HepG2 (cell line): ENCODE measurements around the gene BST1. TPM values are rescaled to one million over a fixed set of nuclear protein-coding genes. Genes with fewer than 3 reads are reported as not detected.

Experiments used
- ATAC-seq: fragments of 200-7000 bp; cut with Tn5 transposase; 3 replicates; pipeline ENCODE4 v1.9.1; 2020; ENCODE audit warnings: mild to moderate bottlenecking, moderate library complexity
- BruUV-seq: library from RNA; stranded (reverse); fragments of 400-500 nt; replicated peaks from 2 replicates; lab custom pipeline; 2021; lab: Mats Ljungman, UMichigan
- CTCF ChIA-PET: fragments of 300-600 bp; formaldehyde crosslinking; extraction: SDS; loops from one replicate; lab custom pipeline; 2021; ENCODE audit warnings: low total read pairs, inconsistent platforms, low intra/inter-chr PET ratio; lab: Yijun Ruan, JAX
- POLR2A ChIA-PET: fragments of 350-600 bp; sonication (Branson Sonifier 250); formaldehyde crosslinking; loops from one replicate; lab custom pipeline; 2020; ENCODE audit warnings: antibody characterized with exemption, inconsistent platforms; lab: Yijun Ruan, JAX
- DNase-seq: peaks from one replicate; pipeline ENCODE4 v3.0.0-alpha.2; 2015; ENCODE audit warnings: low spot score
- FAIRE-seq: peaks from 3 replicates; lab custom pipeline; 2011; peaks lifted over from hg19 to GRCh38; lab: Jason Lieb, UNC
- H2AFZ ChIP-seq: one replicate; pipeline ENCODE4 v1.6.1; 2011; ENCODE audit warnings: low read length, inconsistent platforms
- H3K27ac ChIP-seq: fragments of 300-600 bp; 3 replicates; pipeline ENCODE4 v1.8.0; 2011; ENCODE audit warnings: mixed run types, mild to moderate bottlenecking, mixed read lengths, low read length, inconsistent platforms; ENCODE audit not compliant: insufficient read depth; ENCODE audit errors: extremely low read length
- H3K27me3 ChIP-seq, 2 experiments: fragments of 200-600 bp in 1 of 2; 2 replicates in 1 of 2; 3 replicates in 1 of 2; pipeline versions ENCODE4 v1.6.0 to v1.8.0; 2011; ENCODE audit warnings: low read length in 2 of 2, mild to moderate bottlenecking in 2 of 2, moderate library complexity in 2 of 2, inconsistent platforms in 1 of 2; ENCODE audit not compliant: insufficient read depth in 2 of 2, control insufficient read depth in 1 of 2
- H3K36me3 ChIP-seq, 2 experiments: fragments of 200-600 bp in 1 of 2; replicated peaks in 1 of 2; 2 replicates in 1 of 2; 3 replicates in 1 of 2; pipeline versions ENCODE4 v1.5.1 to v1.8.0; 2011; ENCODE audit warnings: low read length in 2 of 2, inconsistent platforms in 1 of 2; ENCODE audit not compliant: insufficient read depth in 2 of 2, control insufficient read depth in 1 of 2
- H3K4me1 ChIP-seq: 2 replicates; pipeline ENCODE4 v1.5.1; 2012; ENCODE audit warnings: low read length, inconsistent platforms; ENCODE audit not compliant: insufficient read depth
- H3K4me2 ChIP-seq: 2 replicates; pipeline ENCODE4 v1.6.0; 2011; ENCODE audit warnings: low read depth, low read length, inconsistent platforms
- H3K4me3 ChIP-seq, 3 experiments: fragments of 200-600 bp in 1 of 3; sonication (generic), shearing (Covaris generic) in 1 of 3; replicated peaks in 1 of 3; 2 replicates each; pipeline ENCODE4 v1.5.1; 2011 to 2016; ENCODE audit warnings: low read length in 3 of 3, inconsistent platforms in 2 of 3, low read depth in 2 of 3, mild to moderate bottlenecking in 2 of 3, control low read depth in 1 of 3, mixed read lengths in 1 of 3; ENCODE audit not compliant: insufficient read depth in 1 of 3
- H3K79me2 ChIP-seq: one replicate; pipeline ENCODE4 v1.6.1; 2011; ENCODE audit warnings: low read length, inconsistent platforms; ENCODE audit not compliant: insufficient read depth
- H3K9ac ChIP-seq: 2 replicates; pipeline ENCODE4 v1.6.0; 2011; ENCODE audit warnings: mild to moderate bottlenecking, low read depth, low read length, inconsistent platforms; ENCODE audit not compliant: insufficient read depth
- H3K9me3 ChIP-seq: 2 replicates; pipeline ENCODE4 v1.5.1; 2012; ENCODE audit warnings: mild to moderate bottlenecking, low read length
- H4K20me1 ChIP-seq: 2 replicates; pipeline ENCODE4 v1.6.0; 2011; ENCODE audit warnings: inconsistent platforms, mild to moderate bottlenecking, low read length, moderate library complexity; ENCODE audit not compliant: insufficient read depth
- DR1 ChIP-seq: sonication (generic); formaldehyde crosslinking; IDR thresholded peaks from 2 replicates; pipeline ENCODE4 v1.8.0; 2021; ENCODE audit warnings: mild to moderate bottlenecking, missing genetic modification reagents, inconsistent platforms
- EHMT2 ChIP-seq: fragments of 200-600 bp; sonication (generic); IDR thresholded peaks from 2 replicates; pipeline ENCODE4 v1.7.0; 2017; ENCODE audit warnings: antibody characterized with exemption, low read depth, low read length, borderline replicate concordance
- PHF5A ChIP-seq: IDR thresholded peaks from one replicate; pipeline ENCODE4 v1.6.1; 2018; ENCODE audit warnings: low read depth, missing genetic modification reagents; ENCODE audit not compliant: unreplicated experiment
- SMAD9 ChIP-seq: sonication (generic); formaldehyde crosslinking; IDR thresholded peaks from 2 replicates; pipeline ENCODE4 v1.5.1; 2020; ENCODE audit warnings: mild to moderate bottlenecking, missing genetic modification reagents
- TCF12 ChIP-seq, 2 experiments: fragments of 450-650 bp in 1 of 2; sonication (generic) in 1 of 2; formaldehyde crosslinking in 1 of 2; IDR thresholded peaks; 2 replicates each; pipeline versions ENCODE4 v1.6.1 to v1.8.0; 2017 to 2022; ENCODE audit warnings: antibody characterized with exemption in 1 of 2, mild to moderate bottlenecking in 1 of 2, missing genetic modification reagents in 1 of 2, moderate library complexity in 1 of 2
- ZNF251 ChIP-seq: sonication (generic); formaldehyde crosslinking; IDR thresholded peaks from 2 replicates; pipeline ENCODE4 v1.9.0; 2021; ENCODE audit warnings: mild to moderate bottlenecking, missing genetic modification reagents
- WGBS: methylation state at CpG from one replicate; pipeline ENCODE4 v1.1.6; 2017; ENCODE audit warnings: low lambda C conversion rate; 5-methylcytosine and 5-hydroxymethylcytosine counted together
- in situ Hi-C: cut with HindIII; loops from 2 replicates; pipeline ENCODE4 v1.10.0; 2017; ENCODE audit warnings: low pct_unique_long_range_greater_than_20kb; ENCODE audit not compliant: extremely low pct_ligation_motif_present
- intact Hi-C: fragments of 100-400 bp; cut with micrococcal nuclease; formaldehyde crosslinking; loops from one replicate; pipeline ENCODE4 v1.10.0; 2022; ENCODE audit not compliant: unreplicated experiment
- polyA plus RNA-seq, 8 experiments: library from polyadenylated mRNA; depleted of rRNA in 3 of 8; stranded (reverse) in 7 of 8; unstranded in 1 of 8; fragments of >200 nt; fragmentation: Illumina TruSeq in 4 of 8; extraction: Trizol in 4 of 8; gene quantifications; 2 replicates each; pipeline versions ENCODE4 v1.2.1 to v1.2.3, GENCODE V29; 2011 to 2016; ENCODE audit warnings: low read depth in 4 of 8, missing spikeins in 1 of 8, mixed read lengths in 1 of 8; ENCODE audit not compliant: insufficient read depth in 1 of 8
- total RNA-seq, 5 experiments: library from RNA; depleted of rRNA; stranded (reverse); fragments of >200 nt; fragmentation: Illumina TruSeq; extraction: Trizol; gene quantifications; 2 replicates each; pipeline ENCODE4 v1.2.3, GENCODE V29; 2016; ENCODE audit warnings: low read depth in 1 of 5
- TF ChIP-seq, protein P1 (sequence below): sonication (generic); formaldehyde crosslinking; IDR thresholded peaks from 2 replicates; pipeline ENCODE4 v1.8.0; 2022; ENCODE audit warnings: mild to moderate bottlenecking, missing genetic modification reagents; ENCODE audit not compliant: insufficient replicate concordance
- TF ChIP-seq, protein P2 (sequence below): sonication (generic); formaldehyde crosslinking; IDR thresholded peaks from 2 replicates; pipeline ENCODE4 v1.4.0; 2020; ENCODE audit warnings: missing genetic modification reagents; ENCODE audit errors: not compliant biosample characterization
- TF ChIP-seq, protein P3 (sequence below): sonication (generic); formaldehyde crosslinking; IDR thresholded peaks from 2 replicates; pipeline ENCODE4 v1.5.0; 2020; ENCODE audit warnings: missing genetic modification reagents

BST1 gene
- total and polyA plus RNA-seq, 2 of the 13 experiments (the other 11 are each of a cell fraction or from before 2014, with no cell fraction given), result 0.09 to 0.49 TPM

DNA sequence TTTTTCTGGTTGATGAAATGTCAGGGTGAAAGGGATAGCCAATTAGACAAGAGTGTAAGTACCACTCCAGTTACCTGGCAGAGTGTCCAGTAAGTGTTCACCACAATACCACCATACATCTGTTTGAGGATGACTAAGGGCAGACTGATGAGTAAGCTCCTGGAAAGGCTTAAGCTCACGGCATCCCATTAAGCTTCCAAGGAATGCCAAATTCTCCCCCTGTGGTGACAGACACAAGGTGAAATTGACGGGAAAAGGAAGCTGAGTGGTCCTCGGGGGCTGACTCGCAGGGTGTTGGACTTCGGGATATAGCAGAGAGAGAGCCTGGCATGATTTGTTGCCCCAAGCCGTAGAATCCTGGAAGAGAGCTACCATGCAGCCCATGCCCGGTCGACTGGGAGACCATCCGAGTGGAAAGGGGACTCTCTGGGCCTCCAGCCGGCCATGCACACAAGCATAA is 7.6 kb upstream of the BST1 start:
- POLR2A ChIA-PET, result interaction anchor here (1.5 kb wide), 1 partner anchor 13 kb away, joined by 9 read pairs; the partner anchor contains the start of gene FAM200B
- Histone ChIP-seq H3K4me2 (no peak overlapping the region), H4K20me1 (no peaks in the 10 kb centered on the region), H3K79me2 (no peaks in the 10 kb centered on the region), H2AFZ (no peak overlapping the region), H3K4me1 (peaks cover 15% of the 10 kb centered on the region), H3K27me3 (no peaks in the 10 kb centered on the region), H3K36me3 (no peaks in the 10 kb centered on the region), H3K9ac (no peak overlapping the region), H3K4me3 (no peak overlapping the region), H3K9me3 (no peaks in the 10 kb centered on the region; the same call in 1 of the 2 replicates), H3K27ac (no peak overlapping the region)
- in situ Hi-C loops (no loop called here), intact Hi-C loops (no loop called here)
- ATAC-seq (no peak), DNase-seq (no peak), FAIRE-seq (no peak)
- CTCF ChIA-PET, result no interaction called here
- BruUV-seq, result no TSS peak
- 86% methylated on average over 6 of the region's 10 CpGs for WGBS
- no peak for TF ChIP-seq ZNF251
- TF ChIP-seq, protein P1, sequence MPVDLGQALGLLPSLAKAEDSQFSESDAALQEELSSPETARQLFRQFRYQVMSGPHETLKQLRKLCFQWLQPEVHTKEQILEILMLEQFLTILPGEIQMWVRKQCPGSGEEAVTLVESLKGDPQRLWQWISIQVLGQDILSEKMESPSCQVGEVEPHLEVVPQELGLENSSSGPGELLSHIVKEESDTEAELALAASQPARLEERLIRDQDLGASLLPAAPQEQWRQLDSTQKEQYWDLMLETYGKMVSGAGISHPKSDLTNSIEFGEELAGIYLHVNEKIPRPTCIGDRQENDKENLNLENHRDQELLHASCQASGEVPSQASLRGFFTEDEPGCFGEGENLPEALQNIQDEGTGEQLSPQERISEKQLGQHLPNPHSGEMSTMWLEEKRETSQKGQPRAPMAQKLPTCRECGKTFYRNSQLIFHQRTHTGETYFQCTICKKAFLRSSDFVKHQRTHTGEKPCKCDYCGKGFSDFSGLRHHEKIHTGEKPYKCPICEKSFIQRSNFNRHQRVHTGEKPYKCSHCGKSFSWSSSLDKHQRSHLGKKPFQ (CRISPR knock-in tag), result no peak
- no peak for TF ChIP-seq SMAD9

DNA sequence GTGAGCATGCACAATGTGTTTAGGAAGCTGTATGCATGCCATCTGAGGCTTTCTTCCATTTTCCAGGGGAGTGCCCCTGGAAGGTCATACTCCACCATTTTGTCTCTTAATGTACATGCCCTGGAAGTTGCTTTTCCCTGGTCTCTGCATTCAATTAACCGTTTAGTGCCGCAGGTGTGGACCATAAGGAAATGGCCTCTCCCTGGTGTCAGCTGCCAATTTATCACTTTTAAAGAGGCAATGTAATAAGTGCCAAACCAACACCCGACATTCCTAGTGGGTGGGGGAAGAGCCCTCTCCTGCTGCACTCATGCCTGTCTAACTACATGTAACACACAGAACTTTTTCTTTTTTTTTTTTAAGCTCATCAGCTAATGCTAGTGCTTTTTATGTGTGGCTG is 7.1 kb upstream of the BST1 start:
- POLR2A ChIA-PET, result interaction anchor here (1.5 kb wide), 1 partner anchor 13 kb away, joined by 9 read pairs; the partner anchor contains the start of gene FAM200B
- no peaks in the 10 kb centered on the region; the same call in 1 of the 2 replicates for H3K9me3 ChIP-seq
- 100% methylated on average over 3 of the region's 3 CpGs for WGBS
- no peaks in the 10 kb centered on the region for H3K36me3 ChIP-seq
- no peak overlapping the region for H3K4me2 ChIP-seq
- no TSS peak for BruUV-seq
- no peak overlapping the region for H2AFZ ChIP-seq
- H3K27me3 ChIP-seq, result no peaks in the 10 kb centered on the region
- DNase-seq (no peak), ATAC-seq (no peak), FAIRE-seq (no peak)
- peaks cover 20% of the 10 kb centered on the region for H3K4me1 ChIP-seq
- intact Hi-C loops (no loop called here), in situ Hi-C loops (no loop called here)
- no peak overlapping the region for H3K9ac ChIP-seq
- no peak overlapping the region for H3K27ac ChIP-seq
- CTCF ChIA-PET, result no interaction called here
- H3K79me2 ChIP-seq, result no peaks in the 10 kb centered on the region
- H3K4me3 ChIP-seq, result no peak overlapping the region
- no peaks in the 10 kb centered on the region for H4K20me1 ChIP-seq
- TF ChIP-seq, protein P2, sequence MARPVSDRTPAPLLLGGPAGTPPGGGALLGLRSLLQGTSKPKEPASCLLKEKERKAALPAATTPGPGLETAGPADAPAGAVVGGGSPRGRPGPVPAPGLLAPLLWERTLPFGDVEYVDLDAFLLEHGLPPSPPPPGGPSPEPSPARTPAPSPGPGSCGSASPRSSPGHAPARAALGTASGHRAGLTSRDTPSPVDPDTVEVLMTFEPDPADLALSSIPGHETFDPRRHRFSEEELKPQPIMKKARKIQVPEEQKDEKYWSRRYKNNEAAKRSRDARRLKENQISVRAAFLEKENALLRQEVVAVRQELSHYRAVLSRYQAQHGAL, result no peak
- TF ChIP-seq PHF5A (CRISPR knock-in tag) (no peak), EHMT2 (no peak), DR1 (no peak), TCF12 (IDR thresholded peaks at IDR 0.05) (no peak), TCF12 (CRISPR knock-in tag; IDR thresholded peaks at IDR 0.05) (no peak)
- TF ChIP-seq, protein P3, sequence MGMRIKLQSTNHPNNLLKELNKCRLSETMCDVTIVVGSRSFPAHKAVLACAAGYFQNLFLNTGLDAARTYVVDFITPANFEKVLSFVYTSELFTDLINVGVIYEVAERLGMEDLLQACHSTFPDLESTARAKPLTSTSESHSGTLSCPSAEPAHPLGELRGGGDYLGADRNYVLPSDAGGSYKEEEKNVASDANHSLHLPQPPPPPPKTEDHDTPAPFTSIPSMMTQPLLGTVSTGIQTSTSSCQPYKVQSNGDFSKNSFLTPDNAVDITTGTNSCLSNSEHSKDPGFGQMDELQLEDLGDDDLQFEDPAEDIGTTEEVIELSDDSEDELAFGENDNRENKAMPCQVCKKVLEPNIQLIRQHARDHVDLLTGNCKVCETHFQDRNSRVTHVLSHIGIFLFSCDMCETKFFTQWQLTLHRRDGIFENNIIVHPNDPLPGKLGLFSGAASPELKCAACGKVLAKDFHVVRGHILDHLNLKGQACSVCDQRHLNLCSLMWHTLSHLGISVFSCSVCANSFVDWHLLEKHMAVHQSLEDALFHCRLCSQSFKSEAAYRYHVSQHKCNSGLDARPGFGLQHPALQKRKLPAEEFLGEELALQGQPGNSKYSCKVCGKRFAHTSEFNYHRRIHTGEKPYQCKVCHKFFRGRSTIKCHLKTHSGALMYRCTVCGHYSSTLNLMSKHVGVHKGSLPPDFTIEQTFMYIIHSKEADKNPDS (CRISPR knock-in tag), result no peak
